CD4-positive, alpha-beta memory T cell (primary cell): ENCODE measurements around the gene STBD1. TPM values are rescaled to one million over a fixed set of nuclear protein-coding genes. Genes with fewer than 3 reads are reported as not detected.
A peak's percentile ranks its signal among the peaks of the same experiment; 100 is the strongest.

Experiments used
- CTCF ChIA-PET: fragments of 350-600 bp; sonication (Branson Sonifier 250); formaldehyde crosslinking; loops from one replicate; lab custom pipeline; 2021; ENCODE audit warnings: inconsistent platforms; ENCODE audit not compliant: partially characterized antibody; lab: Charles Lee
- POLR2A ChIA-PET: fragments of 350-600 bp; sonication (Branson Sonifier 250); formaldehyde crosslinking; loops from one replicate; lab custom pipeline; 2021; ENCODE audit not compliant: partially characterized antibody; lab: Charles Lee
- DNase-seq, 5 donors: peaks; one replicate each; pipeline versions ENCODE4 v3.0.0 to v3.0.0-alpha.2; 2020 to 2022; ENCODE audit warnings: mixed read lengths in 1 of 5
- H3K27ac ChIP-seq: one replicate; pipeline ENCODE4 v1.7.0; 2013; ENCODE audit warnings: low read depth, low read length
- H3K27me3 ChIP-seq: 2 replicates; pipeline ENCODE4 v1.7.0; 2013; ENCODE audit warnings: mild to moderate bottlenecking, low read length, moderate library complexity; ENCODE audit not compliant: insufficient read depth
- H3K36me3 ChIP-seq: 2 replicates; pipeline ENCODE4 v1.7.0; 2013; ENCODE audit warnings: mild to moderate bottlenecking, low read length, moderate library complexity; ENCODE audit not compliant: insufficient read depth
- H3K4me1 ChIP-seq: 2 replicates; pipeline ENCODE4 v1.7.0; 2013; ENCODE audit warnings: mild to moderate bottlenecking, low read length, moderate library complexity; ENCODE audit not compliant: insufficient read depth
- H3K4me3 ChIP-seq, 2 donors: one replicate each; pipeline ENCODE4 v1.7.0; 2013; ENCODE audit warnings: low read length in 2 of 2, mild to moderate bottlenecking in 1 of 2
- H3K9me3 ChIP-seq, 2 donors: one replicate each; pipeline ENCODE4 v1.7.0; 2013; ENCODE audit warnings: low read length in 2 of 2, control low read depth in 1 of 2; ENCODE audit not compliant: control insufficient read depth in 1 of 2
- H3K27ac Mint-ChIP-seq, 7 donors: one replicate each; pipeline ENCODE4 v1.8.0; 2020 to 2021; ENCODE audit warnings: mixed read lengths in 7 of 7, mild to moderate bottlenecking in 6 of 7, inconsistent platforms in 3 of 7, moderate library complexity in 3 of 7
- H3K27me3 Mint-ChIP-seq, 2 donors: one replicate each; pipeline ENCODE4 v1.8.0; 2020 to 2021; ENCODE audit warnings: mixed read lengths in 2 of 2
- H3K36me3 Mint-ChIP-seq, 2 donors: one replicate each; pipeline ENCODE4 v1.8.0; 2020 to 2021; ENCODE audit warnings: mixed read lengths in 2 of 2, inconsistent platforms in 1 of 2, mild to moderate bottlenecking in 1 of 2
- H3K4me1 Mint-ChIP-seq, 4 donors: one replicate each; pipeline ENCODE4 v1.8.0; 2020 to 2021; ENCODE audit warnings: mixed read lengths in 4 of 4, mild to moderate bottlenecking in 1 of 4
- H3K4me3 Mint-ChIP-seq, 8 donors: one replicate each; pipeline ENCODE4 v1.8.0; 2020 to 2021; ENCODE audit warnings: mixed read lengths in 8 of 8, mild to moderate bottlenecking in 7 of 8, moderate library complexity in 6 of 8, inconsistent platforms in 3 of 8
- H3K9me3 Mint-ChIP-seq, 8 donors: one replicate each; pipeline ENCODE4 v1.8.0; 2020 to 2021; ENCODE audit warnings: mixed read lengths in 8 of 8, mild to moderate bottlenecking in 5 of 8, inconsistent platforms in 3 of 8, moderate library complexity in 1 of 8
- intact Hi-C: fragments of 100-400 bp; cut with micrococcal nuclease; formaldehyde crosslinking; loops from one replicate; pipeline ENCODE4 v1.15.1; 2023
- polyA plus RNA-seq, 2 donors: library from polyadenylated mRNA; unstranded; fragments of 300-500 nt; fragmentation: Illumina TruSeq; gene quantifications; one replicate each; pipeline ENCODE4 v1.2.3, GENCODE V29; 2021
- total RNA-seq, 2 experiments: library from RNA; stranded (reverse); gene quantifications; one replicate each; pipeline ENCODE4 v1.2.3, GENCODE V29; 2021

The STBD1 gene
- total and polyA plus RNA-seq, 4 experiments from 2014 or later, result 1.2 to 3.8 (median 3.5) TPM

GRCh38 chr4:76270244-76271175 is 36.0 kb upstream of the STBD1 start:
- H3K27ac ChIP-seq, result no peak overlapping the region
- Mint-ChIP-seq H3K36me3 (no peaks in the 10 kb centered on the region), H3K27ac (peak overlapping the region in 1 of 7 donors; percentile 14), H3K4me3 (no peak overlapping the region), H3K9me3 (no peaks in the 10 kb centered on the region), H3K4me1 (no peaks in the 10 kb centered on the region), H3K27me3 (peaks cover 0 to 11% of the 10 kb centered on the region in 2 donors)
- no peaks in the 10 kb centered on the region for H3K36me3 ChIP-seq
- intact Hi-C loops, result no loop called here
- no peaks in the 10 kb centered on the region for H3K27me3 ChIP-seq
- no peaks in the 10 kb centered on the region for H3K4me1 ChIP-seq
- ChIA-PET CTCF (interaction anchor here (1.4 to 1.7 kb wide), 2 partner anchors 9 to 18 kb away, joined by 4 to 6 read pairs; no protein-coding TSS in a partner anchor), POLR2A (interaction anchor here (0.6 kb wide), 1 partner anchor 42 kb away, joined by 3 read pairs; no protein-coding TSS in a partner anchor)
- H3K9me3 ChIP-seq, result no peaks in the 10 kb centered on the region
- no peak overlapping the region for H3K4me3 ChIP-seq
- no peak for DNase-seq

- H3K4me1 ChIP-seq, result no peaks in the 10 kb centered on the region
- no peak overlapping the region for H3K4me3 Mint-ChIP-seq
- no peak for DNase-seq
- peak overlapping the region in 1 of 7 donors; percentile 38 for H3K27ac Mint-ChIP-seq
- no peaks in the 10 kb centered on the region for H3K36me3 Mint-ChIP-seq
- H3K9me3 Mint-ChIP-seq, result no peaks in the 10 kb centered on the region
- no peaks in the 10 kb centered on the region for H3K4me1 Mint-ChIP-seq
- H3K4me3 ChIP-seq, result no peak overlapping the region
- CTCF ChIA-PET, result no interaction called here
- no peaks in the 10 kb centered on the region for H3K36me3 ChIP-seq
- H3K27me3 ChIP-seq, result no peaks in the 10 kb centered on the region
- H3K9me3 ChIP-seq, result no peaks in the 10 kb centered on the region
- intact Hi-C loops, result no loop called here
- H3K27me3 Mint-ChIP-seq, result peaks cover 1 to 16% of the 10 kb centered on the region in 2 donors
- no peak overlapping the region for H3K27ac ChIP-seq
- POLR2A ChIA-PET, result no interaction called here
Observed at GRCh38 chr4:76271248-76271647, 35.3 kb upstream of the STBD1 start.

- no peaks in the 10 kb centered on the region for H3K27me3 ChIP-seq
- no peak for DNase-seq
- H3K9me3 ChIP-seq, result no peaks in the 10 kb centered on the region
- H3K27ac ChIP-seq, result no peak overlapping the region
- ChIA-PET POLR2A (no interaction called here), CTCF (no interaction called here)
- no peaks in the 10 kb centered on the region for H3K4me1 ChIP-seq
- H3K4me3 ChIP-seq, result no peak overlapping the region
- Mint-ChIP-seq H3K4me3 (no peak overlapping the region), H3K9me3 (no peaks in the 10 kb centered on the region), H3K36me3 (no peaks in the 10 kb centered on the region), H3K27me3 (peaks cover 1 to 16% of the 10 kb centered on the region in 2 donors), H3K4me1 (no peaks in the 10 kb centered on the region), H3K27ac (no peak overlapping the region)
- H3K36me3 ChIP-seq, result no peaks in the 10 kb centered on the region
- intact Hi-C loops, result no loop called here
Observed at GRCh38 chr4:76272073-76272472, 34.5 kb upstream of the STBD1 start.

- Histone ChIP-seq H3K27me3 (no peaks in the 10 kb centered on the region), H3K36me3 (no peaks in the 10 kb centered on the region), H3K27ac (no peak overlapping the region), H3K4me3 (no peak overlapping the region), H3K9me3 (no peaks in the 10 kb centered on the region), H3K4me1 (no peaks in the 10 kb centered on the region)
- H3K9me3 Mint-ChIP-seq, result no peaks in the 10 kb centered on the region
- no peak overlapping the region for H3K27ac Mint-ChIP-seq
- no peak for DNase-seq
- peaks cover 3 to 16% of the 10 kb centered on the region in 2 donors for H3K27me3 Mint-ChIP-seq
- no peak overlapping the region for H3K4me3 Mint-ChIP-seq
- ChIA-PET POLR2A (no interaction called here), CTCF (no interaction called here)
- intact Hi-C loops, result no loop called here
- no peaks in the 10 kb centered on the region for H3K36me3 Mint-ChIP-seq
- no peaks in the 10 kb centered on the region for H3K4me1 Mint-ChIP-seq
Observed at GRCh38 chr4:76272582-76272981, 34.0 kb upstream of the STBD1 start.

GRCh38 chr4:76272999-76273398 is 33.5 kb upstream of the STBD1 start:
- ChIA-PET CTCF (no interaction called here), POLR2A (no interaction called here)
- Histone ChIP-seq H3K4me1 (no peaks in the 10 kb centered on the region), H3K27ac (no peak overlapping the region), H3K36me3 (no peaks in the 10 kb centered on the region), H3K27me3 (no peaks in the 10 kb centered on the region), H3K4me3 (no peak overlapping the region), H3K9me3 (no peaks in the 10 kb centered on the region)
- Mint-ChIP-seq H3K4me3 (no peak overlapping the region), H3K27me3 (peaks cover 3 to 16% of the 10 kb centered on the region in 2 donors), H3K9me3 (no peaks in the 10 kb centered on the region), H3K27ac (no peak overlapping the region), H3K36me3 (no peaks in the 10 kb centered on the region), H3K4me1 (no peaks in the 10 kb centered on the region)
- intact Hi-C loops, result no loop called here
- DNase-seq, result no peak

GRCh38 chr4:76275486-76276124 is 30.9 kb upstream of the STBD1 start:
- ChIA-PET POLR2A (no interaction called here), CTCF (interaction anchor here (1.0 to 1.1 kb wide), 2 partner anchors 21 to 96 kb away, joined by 3 read pairs; no protein-coding TSS in a partner anchor)
- no peak overlapping the region for H3K4me3 ChIP-seq
- no peaks in the 10 kb centered on the region for H3K4me1 ChIP-seq
- H3K36me3 ChIP-seq, result no peaks in the 10 kb centered on the region
- Mint-ChIP-seq H3K27ac (no peak overlapping the region), H3K36me3 (no peaks in the 10 kb centered on the region), H3K27me3 (peaks cover 5 to 16% of the 10 kb centered on the region in 2 donors), H3K4me1 (peaks cover 0 to 4% (median under 1%) of the 10 kb centered on the region in 4 donors), H3K4me3 (no peak overlapping the region), H3K9me3 (no peaks in the 10 kb centered on the region)
- intact Hi-C loops, result no loop called here
- H3K9me3 ChIP-seq, result no peaks in the 10 kb centered on the region
- H3K27me3 ChIP-seq, result no peaks in the 10 kb centered on the region
- no peak for DNase-seq
- H3K27ac ChIP-seq, result no peak overlapping the region

GRCh38 chr4:76276813-76277212 is 29.7 kb upstream of the STBD1 start:
- no peaks in the 10 kb centered on the region for H3K9me3 ChIP-seq
- no peaks in the 10 kb centered on the region for H3K36me3 ChIP-seq
- H3K4me1 Mint-ChIP-seq, result peaks cover 0 to 4% (median under 1%) of the 10 kb centered on the region in 4 donors
- no peak overlapping the region for H3K27ac ChIP-seq
- intact Hi-C loops, result no loop called here
- H3K4me3 Mint-ChIP-seq, result no peak overlapping the region
- H3K27me3 ChIP-seq, result no peaks in the 10 kb centered on the region
- no peak overlapping the region for H3K4me3 ChIP-seq
- ChIA-PET POLR2A (interaction anchor here (0.7 kb wide), 1 partner anchor 41 kb away, joined by 3 read pairs; no protein-coding TSS in a partner anchor), CTCF (interaction anchor here (2.4 kb wide), 1 partner anchor 97 kb away, joined by 7 read pairs; no protein-coding TSS in a partner anchor)
- H3K27ac Mint-ChIP-seq, result no peak overlapping the region
- H3K9me3 Mint-ChIP-seq, result no peaks in the 10 kb centered on the region
- DNase-seq, result no peak
- H3K36me3 Mint-ChIP-seq, result no peaks in the 10 kb centered on the region
- no peaks in the 10 kb centered on the region for H3K4me1 ChIP-seq
- H3K27me3 Mint-ChIP-seq, result peaks cover 5 to 15% of the 10 kb centered on the region in 2 donors
